Lung (tissue), 12 donors: ENCODE results near the gene DVL3. TPM values are rescaled to one million over a fixed set of nuclear protein-coding genes. Genes with fewer than 3 reads are reported as not detected.
A peak's percentile ranks its signal among the peaks of the same experiment; 100 is the strongest.

Experiments
- ATAC-seq: fragments of 200-7000 bp; cut with Tn5 transposase; one replicate; pipeline ENCODE4 v1.9.1; 2020; ENCODE audit warnings: moderate number of reproducible peaks; ENCODE audit not compliant: insufficient read depth, low FRiP score
- DNase-seq, 3 donors: peaks; one replicate each; pipeline ENCODE4 v3.0.0-alpha.2; 2013 to 2017
- H3K27ac ChIP-seq, 2 donors: one replicate each; pipeline ENCODE4 v1.5.1; 2013; ENCODE audit warnings: mild to moderate bottlenecking in 2 of 2, moderate library complexity in 2 of 2, control low read depth in 1 of 2, inconsistent platforms in 1 of 2, low read depth in 1 of 2, low read length in 1 of 2
- H3K27me3 ChIP-seq, 3 donors: one replicate each; pipeline ENCODE4 v1.5.1; 2013; ENCODE audit warnings: low read length in 2 of 3; ENCODE audit not compliant: control insufficient read depth in 3 of 3, insufficient read depth in 3 of 3
- H3K36me3 ChIP-seq, 4 donors: one replicate each; pipeline ENCODE4 v1.5.1; 2013; ENCODE audit warnings: low read length in 4 of 4, mild to moderate bottlenecking in 1 of 4, moderate library complexity in 1 of 4; ENCODE audit not compliant: control insufficient read depth in 4 of 4, insufficient read depth in 4 of 4
- H3K4me1 ChIP-seq, 5 donors: one replicate each; pipeline ENCODE4 v1.5.1; 2013; ENCODE audit warnings: low read length in 5 of 5, mild to moderate bottlenecking in 2 of 5, moderate library complexity in 1 of 5; ENCODE audit not compliant: control insufficient read depth in 5 of 5, insufficient read depth in 5 of 5
- H3K4me3 ChIP-seq: one replicate; pipeline ENCODE4 v1.5.1; 2013; ENCODE audit warnings: mild to moderate bottlenecking, control low read depth, moderate library complexity
- H3K9ac ChIP-seq, 2 donors: one replicate each; pipeline ENCODE4 v1.5.1; 2013; ENCODE audit warnings: low read length in 2 of 2, control low read depth in 1 of 2; ENCODE audit not compliant: insufficient read depth in 1 of 2
- H3K9me3 ChIP-seq, 4 donors: one replicate each; pipeline ENCODE4 v1.5.1; 2013; ENCODE audit warnings: low read length in 3 of 4, mild to moderate bottlenecking in 1 of 4, moderate library complexity in 1 of 4; ENCODE audit not compliant: control insufficient read depth in 4 of 4, insufficient read depth in 3 of 4
- WGBS, 2 donors: extraction: QIAGEN DNeasy Blood & Tissue Kit; methylation state at CpG; one replicate each; pipeline ENCODE4 v1.1.7; 2013; 5-methylcytosine and 5-hydroxymethylcytosine counted together
- polyA plus RNA-seq, 2 donors: library from polyadenylated mRNA; stranded (reverse); fragments of 200-250 nt; gene quantifications; one replicate each; pipeline ENCODE4 v1.2.1, GENCODE V29; 2013
- total RNA-seq, 2 donors: library from RNA; depleted of rRNA in 1 of 2; stranded (reverse); fragments of >200 nt in 1 of 2; gene quantifications; one replicate each; pipeline ENCODE4 v1.2.1, GENCODE V29; 2014 to 2021
- TF ChIP-seq, protein P1 (sequence below): IDR thresholded peaks from 2 replicates; pipeline ENCODE4 v1.5.1; 2012; ENCODE audit warnings: mild to moderate bottlenecking; ENCODE audit errors: control extremely low read depth, extremely low read depth
- donor health status: control.
- donor health status: control.
- donor health status: Bipolar disorder and iron deficiency.
- donor health status: healthy.
- donor health status: DM: yes; HTN: yes; CAD: no.

DVL3 gene
- total and polyA plus RNA-seq, 4 donors = 37.8 to 73.5 (median 45.8) TPM

DNA sequence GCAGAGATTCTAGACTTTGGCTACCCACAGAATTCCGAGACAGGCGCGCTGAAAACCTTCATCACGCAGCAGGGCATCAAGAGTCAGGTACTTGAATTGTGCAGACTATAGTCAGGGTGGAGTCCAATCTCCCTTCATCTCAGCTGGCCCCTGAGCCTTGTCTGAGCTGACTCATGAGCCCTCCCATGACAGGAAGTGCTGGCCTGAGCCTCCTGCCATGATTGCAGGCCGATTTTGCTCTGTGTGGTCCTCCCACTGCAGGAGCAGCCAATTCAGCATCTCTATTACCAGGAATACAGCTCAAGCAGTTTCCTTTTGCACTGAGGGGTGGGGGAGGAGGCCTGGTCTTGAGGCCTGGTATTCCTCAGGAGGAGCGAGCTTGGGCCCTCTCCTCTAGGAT is 25.0 kb downstream of the DVL3 start:
- TF ChIP-seq, protein P1, sequence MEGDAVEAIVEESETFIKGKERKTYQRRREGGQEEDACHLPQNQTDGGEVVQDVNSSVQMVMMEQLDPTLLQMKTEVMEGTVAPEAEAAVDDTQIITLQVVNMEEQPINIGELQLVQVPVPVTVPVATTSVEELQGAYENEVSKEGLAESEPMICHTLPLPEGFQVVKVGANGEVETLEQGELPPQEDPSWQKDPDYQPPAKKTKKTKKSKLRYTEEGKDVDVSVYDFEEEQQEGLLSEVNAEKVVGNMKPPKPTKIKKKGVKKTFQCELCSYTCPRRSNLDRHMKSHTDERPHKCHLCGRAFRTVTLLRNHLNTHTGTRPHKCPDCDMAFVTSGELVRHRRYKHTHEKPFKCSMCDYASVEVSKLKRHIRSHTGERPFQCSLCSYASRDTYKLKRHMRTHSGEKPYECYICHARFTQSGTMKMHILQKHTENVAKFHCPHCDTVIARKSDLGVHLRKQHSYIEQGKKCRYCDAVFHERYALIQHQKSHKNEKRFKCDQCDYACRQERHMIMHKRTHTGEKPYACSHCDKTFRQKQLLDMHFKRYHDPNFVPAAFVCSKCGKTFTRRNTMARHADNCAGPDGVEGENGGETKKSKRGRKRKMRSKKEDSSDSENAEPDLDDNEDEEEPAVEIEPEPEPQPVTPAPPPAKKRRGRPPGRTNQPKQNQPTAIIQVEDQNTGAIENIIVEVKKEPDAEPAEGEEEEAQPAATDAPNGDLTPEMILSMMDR = no peak
- H3K4me1 ChIP-seq = peaks cover 0 to 28% (median 12%) of the 10 kb centered on the region in 5 donors
- peaks cover 19 to 74% (median 65%) of the 10 kb centered on the region in 4 donors for H3K36me3 ChIP-seq
- no peaks in the 10 kb centered on the region for H3K27me3 ChIP-seq
- no peak overlapping the region for H3K9ac ChIP-seq
- no peaks in the 10 kb centered on the region for H3K9me3 ChIP-seq
- H3K27ac ChIP-seq = no peak overlapping the region
- peak; percentile 35 for ATAC-seq
- WGBS, 2 donors = 90 to 93% methylated on average over 6 of the region's 6 CpGs
- DNase-seq = no peak
- H3K4me3 ChIP-seq = no peak overlapping the region

DNA sequence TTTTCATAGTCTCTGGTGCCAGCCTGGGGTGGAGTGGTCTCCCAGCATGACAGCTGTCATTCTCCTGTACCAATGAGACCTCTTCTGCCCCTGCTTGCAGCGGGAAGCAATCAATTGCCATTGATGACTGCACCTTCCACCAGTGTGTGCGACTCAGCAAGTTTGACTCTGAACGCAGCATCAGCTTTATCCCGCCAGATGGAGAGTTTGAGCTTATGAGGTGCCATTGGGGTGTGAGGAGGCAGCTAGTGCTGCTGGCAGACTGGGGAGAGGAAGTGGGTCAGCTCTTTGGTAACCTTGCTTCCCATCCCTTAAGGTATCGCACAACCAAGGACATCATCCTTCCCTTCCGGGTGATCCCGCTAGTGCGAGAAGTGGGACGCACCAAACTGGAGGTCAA is 26.4 kb downstream of the DVL3 start:
- Histone ChIP-seq H3K4me3 (no peak overlapping the region), H3K36me3 (peaks cover 19 to 78% (median 65%) of the 10 kb centered on the region in 4 donors), H3K9ac (no peak overlapping the region), H3K27me3 (no peaks in the 10 kb centered on the region), H3K4me1 (peaks cover 0 to 19% (median 14%) of the 10 kb centered on the region in 5 donors), H3K9me3 (no peaks in the 10 kb centered on the region), H3K27ac (no peak overlapping the region)
- TF ChIP-seq, protein P1 = no peak
- ATAC-seq = no peak
- WGBS, 2 donors = 91 to 95% methylated on average over 9 of the region's 9 CpGs
- no peak for DNase-seq

DNA sequence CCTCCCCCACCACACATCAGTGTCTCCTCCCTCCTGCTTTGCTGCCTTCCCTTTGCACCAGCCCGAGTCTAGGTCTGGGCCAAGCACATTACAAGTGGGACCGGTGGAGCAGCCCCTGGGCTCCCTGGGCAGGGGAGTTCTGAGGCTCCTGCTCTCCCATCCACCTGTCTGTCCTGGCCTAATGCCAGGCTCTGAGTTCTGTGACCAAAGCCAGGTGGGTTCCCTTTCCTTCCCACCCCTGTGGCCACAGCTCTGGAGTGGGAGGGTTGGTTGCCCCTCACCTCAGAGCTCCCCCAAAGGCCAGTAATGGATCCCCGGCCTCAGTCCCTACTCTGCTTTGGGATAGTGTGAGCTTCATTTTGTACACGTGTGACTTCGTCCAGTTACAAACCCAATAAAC is 28.5 kb downstream of the DVL3 start:
- H3K27ac ChIP-seq = no peak overlapping the region
- no peak overlapping the region for H3K4me3 ChIP-seq
- no peaks in the 10 kb centered on the region for H3K9me3 ChIP-seq
- ATAC-seq = no peak
- peaks cover 0 to 17% (median 6%) of the 10 kb centered on the region in 5 donors for H3K4me1 ChIP-seq
- TF ChIP-seq, protein P1 = no peak
- H3K9ac ChIP-seq = no peak overlapping the region
- H3K27me3 ChIP-seq = no peaks in the 10 kb centered on the region
- DNase-seq = no peak
- WGBS, 2 donors = 87 to 93% methylated on average over 5 of the region's 5 CpGs
- H3K36me3 ChIP-seq = peaks cover 19 to 61% (median 59%) of the 10 kb centered on the region in 4 donors
